NB4 (cell line): ENCODE results near the gene MYB.

Experiments
- DNase-seq: peaks from one replicate; pipeline ENCODE4 v3.0.0; 2010; ENCODE audit warnings: low read depth
- H3K4me3 ChIP-seq: one replicate; pipeline ENCODE4 v1.5.1; 2011; ENCODE audit warnings: mild to moderate bottlenecking, low read depth, low read length, moderate library complexity
- CTCF ChIP-seq: IDR thresholded peaks from one replicate; pipeline ENCODE4 v1.5.1; 2012; ENCODE audit warnings: low read depth, low read length
- MAX ChIP-seq: IDR thresholded peaks from 2 replicates; pipeline ENCODE4 v1.6.1; 2011; ENCODE audit warnings: low read depth, low read length
- MYC ChIP-seq: IDR thresholded peaks from 2 replicates; pipeline ENCODE4 v1.6.1; 2011; ENCODE audit warnings: low read depth, low read length
- POLR2A ChIP-seq: IDR thresholded peaks from 2 replicates; pipeline ENCODE4 v1.6.1; 2011; ENCODE audit warnings: mild to moderate bottlenecking; ENCODE audit not compliant: insufficient read length; ENCODE audit errors: extremely low read depth

The MYB gene

GRCh38 chr6:135176058-135176457 lies 5.0 kb upstream of the MYB start:
- TF ChIP-seq CTCF = no peak
- no peak for TF ChIP-seq MYC
- TF ChIP-seq POLR2A = no peak
- TF ChIP-seq MAX = no peak
- DNase-seq = no peak
- no peak overlapping the region for H3K4me3 ChIP-seq

DNA sequence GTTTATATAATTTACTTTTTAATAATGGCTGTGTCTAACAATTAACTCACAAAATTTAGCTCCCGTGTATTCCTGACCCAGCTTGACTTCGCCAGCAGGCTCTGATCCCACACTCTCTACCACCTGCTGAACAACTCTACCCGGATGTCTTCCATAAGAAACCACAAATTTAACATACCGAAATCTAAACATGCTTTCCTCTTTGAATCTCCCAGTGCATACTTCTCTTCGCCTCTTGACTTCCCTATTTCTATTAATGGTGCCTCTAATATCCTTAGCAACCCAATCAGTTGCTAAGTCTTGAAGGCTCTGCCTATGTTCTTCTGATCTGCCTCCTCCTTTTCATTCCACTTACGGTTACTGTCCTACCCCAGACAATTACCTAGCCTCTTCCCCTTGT lies 4.6 kb upstream of the MYB start:
- TF ChIP-seq MAX (0 out of 2 replicates have a peak, but pooled peaks have one; percentile 30), CTCF (no peak), POLR2A (no peak), MYC (no peak)
- no peak overlapping the region for H3K4me3 ChIP-seq
- DNase-seq = peak; percentile 71

GRCh38 chr6:135179372-135179771 lies 1.7 kb upstream of the MYB start:
- peak; percentile 31 for DNase-seq
- H3K4me3 ChIP-seq = peak overlapping the region; percentile 72
- no peak for TF ChIP-seq MYC
- TF ChIP-seq CTCF = no peak
- TF ChIP-seq POLR2A = no peak
- TF ChIP-seq MAX = no peak

DNA sequence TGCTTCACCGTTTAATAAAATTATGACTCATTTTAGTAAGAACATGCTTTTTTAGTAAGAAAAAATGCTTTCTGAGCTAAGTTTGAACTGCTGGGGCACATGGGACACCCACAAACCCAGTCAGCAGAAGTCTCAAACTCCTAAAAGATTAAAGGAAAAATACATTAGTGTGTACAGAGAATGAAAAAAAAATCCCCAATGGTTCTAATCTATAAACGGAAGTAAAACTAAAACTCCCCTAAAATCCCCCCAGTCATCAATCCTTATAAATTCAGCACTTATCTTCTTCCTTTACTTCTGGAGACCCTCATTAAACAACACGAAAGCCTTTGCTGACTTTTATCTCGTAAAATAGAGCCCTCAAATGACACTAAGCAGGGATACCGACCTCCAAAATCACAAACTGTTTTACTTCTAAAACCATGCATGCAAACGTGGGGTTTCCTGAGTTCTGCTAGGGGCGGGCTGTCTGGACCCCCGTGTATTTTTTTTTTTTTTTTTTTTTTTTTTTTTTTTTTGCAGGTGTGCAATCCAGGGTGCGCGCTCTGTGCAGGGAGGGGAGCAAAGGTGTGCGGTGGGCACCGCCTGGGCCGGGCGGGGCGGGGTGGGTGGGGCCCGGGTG lies 1.1 kb upstream of the MYB start:
- no peak for DNase-seq
- peak overlapping the region; percentile 72 for H3K4me3 ChIP-seq
- TF ChIP-seq MYC (no peak), MAX (no peak), CTCF (no peak), POLR2A (no peak)

DNA sequence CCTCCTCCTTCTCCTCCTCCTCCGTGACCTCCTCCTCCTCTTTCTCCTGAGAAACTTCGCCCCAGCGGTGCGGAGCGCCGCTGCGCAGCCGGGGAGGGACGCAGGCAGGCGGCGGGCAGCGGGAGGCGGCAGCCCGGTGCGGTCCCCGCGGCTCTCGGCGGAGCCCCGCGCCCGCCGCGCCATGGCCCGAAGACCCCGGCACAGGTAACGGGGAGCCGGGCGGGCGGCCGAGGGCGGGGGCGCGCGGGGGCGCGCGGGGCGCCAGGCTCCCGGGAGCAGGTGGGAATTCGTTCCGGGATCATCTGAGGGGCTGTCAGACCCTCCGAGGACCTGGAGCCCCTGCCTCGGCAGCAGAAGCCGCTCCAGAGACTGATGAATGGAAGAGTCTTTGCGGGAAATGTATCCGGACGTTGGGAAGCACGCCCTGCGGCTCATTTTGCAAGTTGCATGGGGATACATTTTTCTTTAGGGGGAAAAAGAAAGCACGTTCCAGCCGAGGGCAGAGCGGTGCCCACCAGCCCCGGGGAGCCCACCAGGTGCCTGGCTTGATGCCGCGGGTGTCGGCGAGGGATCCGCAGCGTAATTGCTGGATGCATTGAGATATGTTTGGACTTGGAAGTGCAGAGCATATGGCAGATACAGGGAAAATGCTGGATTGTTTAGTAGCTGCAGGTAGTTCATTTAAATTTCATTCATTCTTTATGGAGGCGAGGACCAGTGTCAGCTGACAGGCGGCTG lies 394 bp downstream of the MYB start:
- peak overlapping the region; percentile 97 for H3K4me3 ChIP-seq
- peak; percentile 49 for DNase-seq
- no peak for TF ChIP-seq MYC
- TF ChIP-seq MAX = no peak
- TF ChIP-seq CTCF = no peak
- TF ChIP-seq POLR2A = no peak
